ENCODE data around the gene LEFTY2.

DNA sequence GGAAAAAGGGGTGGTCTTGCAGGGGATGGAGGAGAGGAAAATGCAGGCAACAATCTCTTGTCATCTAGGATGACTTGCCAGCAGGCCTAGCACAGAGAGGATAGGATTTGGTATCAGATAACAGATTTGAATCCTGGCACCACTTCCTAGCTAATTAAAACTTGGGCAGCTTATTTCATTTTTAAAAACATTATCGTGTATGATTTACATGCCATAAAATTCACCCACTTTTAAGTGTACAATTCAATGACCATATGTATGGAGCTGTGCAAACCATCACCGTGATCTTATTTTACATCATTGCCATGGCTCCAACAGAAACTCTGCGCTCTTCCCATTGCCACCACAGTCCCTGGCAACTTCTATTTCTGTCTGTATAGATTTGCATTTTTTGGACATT is 23.9 kb downstream of the LEFTY2 start:
- TF ChIP-seq, protein P1, sequence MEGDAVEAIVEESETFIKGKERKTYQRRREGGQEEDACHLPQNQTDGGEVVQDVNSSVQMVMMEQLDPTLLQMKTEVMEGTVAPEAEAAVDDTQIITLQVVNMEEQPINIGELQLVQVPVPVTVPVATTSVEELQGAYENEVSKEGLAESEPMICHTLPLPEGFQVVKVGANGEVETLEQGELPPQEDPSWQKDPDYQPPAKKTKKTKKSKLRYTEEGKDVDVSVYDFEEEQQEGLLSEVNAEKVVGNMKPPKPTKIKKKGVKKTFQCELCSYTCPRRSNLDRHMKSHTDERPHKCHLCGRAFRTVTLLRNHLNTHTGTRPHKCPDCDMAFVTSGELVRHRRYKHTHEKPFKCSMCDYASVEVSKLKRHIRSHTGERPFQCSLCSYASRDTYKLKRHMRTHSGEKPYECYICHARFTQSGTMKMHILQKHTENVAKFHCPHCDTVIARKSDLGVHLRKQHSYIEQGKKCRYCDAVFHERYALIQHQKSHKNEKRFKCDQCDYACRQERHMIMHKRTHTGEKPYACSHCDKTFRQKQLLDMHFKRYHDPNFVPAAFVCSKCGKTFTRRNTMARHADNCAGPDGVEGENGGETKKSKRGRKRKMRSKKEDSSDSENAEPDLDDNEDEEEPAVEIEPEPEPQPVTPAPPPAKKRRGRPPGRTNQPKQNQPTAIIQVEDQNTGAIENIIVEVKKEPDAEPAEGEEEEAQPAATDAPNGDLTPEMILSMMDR (tag by site-specific recombination; IDR thresholded peaks at IDR 0.05): no peak
- TF ChIP-seq, protein P2, sequence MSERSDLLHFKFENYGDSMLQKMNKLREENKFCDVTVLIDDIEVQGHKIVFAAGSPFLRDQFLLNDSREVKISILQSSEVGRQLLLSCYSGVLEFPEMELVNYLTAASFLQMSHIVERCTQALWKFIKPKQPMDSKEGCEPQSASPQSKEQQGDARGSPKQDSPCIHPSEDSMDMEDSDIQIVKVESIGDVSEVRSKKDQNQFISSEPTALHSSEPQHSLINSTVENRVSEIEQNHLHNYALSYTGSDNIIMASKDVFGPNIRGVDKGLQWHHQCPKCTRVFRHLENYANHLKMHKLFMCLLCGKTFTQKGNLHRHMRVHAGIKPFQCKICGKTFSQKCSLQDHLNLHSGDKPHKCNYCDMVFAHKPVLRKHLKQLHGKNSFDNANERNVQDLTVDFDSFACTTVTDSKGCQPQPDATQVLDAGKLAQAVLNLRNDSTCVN (tag by site-specific recombination; optimal IDR thresholded peaks at IDR 0.05): no peak
- TF ChIP-seq HOXA7 (CRISPR knock-in tag; IDR thresholded peaks at IDR 0.05; ENCODE audit: borderline replicate concordance): no peak
- TF ChIP-seq ZFP41 (tag by site-specific recombination; IDR thresholded peaks at IDR 0.05; ENCODE audit: borderline replicate concordance): no peak

All from HEK293 (cell line).